Measurements from ENCODE around the gene NEURL2. TPM values are rescaled to one million over a fixed set of nuclear protein-coding genes. Genes with fewer than 3 reads are reported as not detected.

The NEURL2 gene
- total and polyA plus RNA-seq, 2 experiments from 2014 or later: 4.6 to 10.9 TPM

- no peaks in the 10 kb centered on the region for H3K27me3 ChIP-seq (ENCODE audit: insufficient read depth)
- Mint-ChIP-seq H3K4me1 (peaks cover 37% of the 10 kb centered on the region), H3K9me3 (peaks cover 3% of the 10 kb centered on the region; the same call in 1 of the 3 replicates), H3K27ac (peak overlapping the region; percentile 100), H3K36me3 (ENCODE audit: low read depth) (peaks cover 30% of the 10 kb centered on the region), H3K4me3 (peak overlapping the region; percentile 98), H3K27me3 (ENCODE audit: insufficient read depth, low read depth, poor library complexity) (peaks cover 25% of the 10 kb centered on the region)
- no peaks in the 10 kb centered on the region for H3K9me2 ChIP-seq (ENCODE audit: insufficient read depth)
- H3K4me2 ChIP-seq: peak overlapping the region; percentile 99
- H3K27ac ChIP-seq (ENCODE audit: low read depth): peak overlapping the region; percentile 99
- TF ChIP-seq ZNF114 (CRISPR knock-in tag; IDR thresholded peaks at IDR 0.05) (no peak), STAT1 (IDR thresholded peaks at IDR 0.05; ENCODE audit: unreplicated experiment) (no peak), EZH2phosphoT487 (IDR thresholded peaks at IDR 0.05; ENCODE audit: unreplicated experiment) (no peak), CREB1 (CRISPR knock-in tag; IDR thresholded peaks at IDR 0.05; ENCODE audit: low read depth) (peak; percentile 81)
- peaks cover 23% of the 10 kb centered on the region for H3F3A ChIP-seq (replicated peaks; ENCODE audit: low read depth)
- peak; percentile 27 for ATAC-seq
- H3K4me3 ChIP-seq: peak overlapping the region; percentile 61
- no peaks in the 10 kb centered on the region for H3K36me3 ChIP-seq (ENCODE audit: insufficient read depth)
- no peaks in the 10 kb centered on the region for H4K20me1 ChIP-seq (replicated peaks; ENCODE audit: insufficient read depth)
- H2AFZ ChIP-seq: no peak overlapping the region
- DNase-seq (ENCODE audit: low spot score): peak; percentile 77
- peaks cover 29% of the 10 kb centered on the region for H3K79me2 ChIP-seq (replicated peaks; ENCODE audit: insufficient read depth)
- H3K4me1 ChIP-seq (ENCODE audit: insufficient read depth): peaks cover 33% of the 10 kb centered on the region
Measured at GRCh38 chr20:45934046-45934585, 43.1 kb upstream of the NEURL2 start.

GRCh38 chr20:45933266-45934045 lies 42.4 kb upstream of the NEURL2 start:
- no peak overlapping the region for H2AFZ ChIP-seq
- peak overlapping the region; percentile 98 for H3K4me3 Mint-ChIP-seq

More at GRCh38 chr20:45933266-45934045, 42.4 kb upstream of the NEURL2 start:
- H3K9me3 Mint-ChIP-seq: peaks cover 3% of the 10 kb centered on the region; the same call in 1 of the 3 replicates
- peaks cover 29% of the 10 kb centered on the region for H3K79me2 ChIP-seq (replicated peaks; ENCODE audit: insufficient read depth)
- H3K27me3 Mint-ChIP-seq (ENCODE audit: insufficient read depth, low read depth, poor library complexity): peaks cover 25% of the 10 kb centered on the region
- no peaks in the 10 kb centered on the region for H4K20me1 ChIP-seq (replicated peaks; ENCODE audit: insufficient read depth)
- H3K27me3 ChIP-seq (ENCODE audit: insufficient read depth): no peaks in the 10 kb centered on the region
- peak; percentile 97 for DNase-seq (ENCODE audit: low spot score)
- peak overlapping the region; percentile 100 for H3K27ac Mint-ChIP-seq
- ATAC-seq: peak; percentile 75
- peak overlapping the region; percentile 61 for H3K4me3 ChIP-seq
- peaks cover 23% of the 10 kb centered on the region for H3F3A ChIP-seq (replicated peaks; ENCODE audit: low read depth)
- H3K27ac ChIP-seq (ENCODE audit: low read depth): peak overlapping the region; percentile 99
- TF ChIP-seq NANOG (IDR thresholded peaks at IDR 0.05; ENCODE audit: borderline replicate concordance): no peak
- peak; percentile 37 to 57; a peak in 3 of 4 replicates for TF ChIP-seq CTCF (conservative IDR thresholded peaks at IDR 0.05; ENCODE audit: low read depth in 2 of 2)
- TF ChIP-seq, protein P1, sequence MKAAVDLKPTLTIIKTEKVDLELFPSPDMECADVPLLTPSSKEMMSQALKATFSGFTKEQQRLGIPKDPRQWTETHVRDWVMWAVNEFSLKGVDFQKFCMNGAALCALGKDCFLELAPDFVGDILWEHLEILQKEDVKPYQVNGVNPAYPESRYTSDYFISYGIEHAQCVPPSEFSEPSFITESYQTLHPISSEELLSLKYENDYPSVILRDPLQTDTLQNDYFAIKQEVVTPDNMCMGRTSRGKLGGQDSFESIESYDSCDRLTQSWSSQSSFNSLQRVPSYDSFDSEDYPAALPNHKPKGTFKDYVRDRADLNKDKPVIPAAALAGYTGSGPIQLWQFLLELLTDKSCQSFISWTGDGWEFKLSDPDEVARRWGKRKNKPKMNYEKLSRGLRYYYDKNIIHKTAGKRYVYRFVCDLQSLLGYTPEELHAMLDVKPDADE (IDR thresholded peaks at IDR 0.05): no peak
- TF ChIP-seq POLR2AphosphoS5 (IDR thresholded peaks at IDR 0.05; ENCODE audit: low read depth): peak; percentile 22; the same call in 1 of the 2 replicates
- TF ChIP-seq, protein P2, sequence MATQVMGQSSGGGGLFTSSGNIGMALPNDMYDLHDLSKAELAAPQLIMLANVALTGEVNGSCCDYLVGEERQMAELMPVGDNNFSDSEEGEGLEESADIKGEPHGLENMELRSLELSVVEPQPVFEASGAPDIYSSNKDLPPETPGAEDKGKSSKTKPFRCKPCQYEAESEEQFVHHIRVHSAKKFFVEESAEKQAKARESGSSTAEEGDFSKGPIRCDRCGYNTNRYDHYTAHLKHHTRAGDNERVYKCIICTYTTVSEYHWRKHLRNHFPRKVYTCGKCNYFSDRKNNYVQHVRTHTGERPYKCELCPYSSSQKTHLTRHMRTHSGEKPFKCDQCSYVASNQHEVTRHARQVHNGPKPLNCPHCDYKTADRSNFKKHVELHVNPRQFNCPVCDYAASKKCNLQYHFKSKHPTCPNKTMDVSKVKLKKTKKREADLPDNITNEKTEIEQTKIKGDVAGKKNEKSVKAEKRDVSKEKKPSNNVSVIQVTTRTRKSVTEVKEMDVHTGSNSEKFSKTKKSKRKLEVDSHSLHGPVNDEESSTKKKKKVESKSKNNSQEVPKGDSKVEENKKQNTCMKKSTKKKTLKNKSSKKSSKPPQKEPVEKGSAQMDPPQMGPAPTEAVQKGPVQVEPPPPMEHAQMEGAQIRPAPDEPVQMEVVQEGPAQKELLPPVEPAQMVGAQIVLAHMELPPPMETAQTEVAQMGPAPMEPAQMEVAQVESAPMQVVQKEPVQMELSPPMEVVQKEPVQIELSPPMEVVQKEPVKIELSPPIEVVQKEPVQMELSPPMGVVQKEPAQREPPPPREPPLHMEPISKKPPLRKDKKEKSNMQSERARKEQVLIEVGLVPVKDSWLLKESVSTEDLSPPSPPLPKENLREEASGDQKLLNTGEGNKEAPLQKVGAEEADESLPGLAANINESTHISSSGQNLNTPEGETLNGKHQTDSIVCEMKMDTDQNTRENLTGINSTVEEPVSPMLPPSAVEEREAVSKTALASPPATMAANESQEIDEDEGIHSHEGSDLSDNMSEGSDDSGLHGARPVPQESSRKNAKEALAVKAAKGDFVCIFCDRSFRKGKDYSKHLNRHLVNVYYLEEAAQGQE (IDR thresholded peaks at IDR 0.05; ENCODE audit: unreplicated experiment): peak; percentile 47
- TF ChIP-seq CREB1 (CRISPR knock-in tag; IDR thresholded peaks at IDR 0.05; ENCODE audit: low read depth): 0 out of 2 replicates have a peak, but pooled peaks have one; percentile 18
- no peaks in the 10 kb centered on the region for H3K36me3 ChIP-seq (ENCODE audit: insufficient read depth)
- peaks cover 32% of the 10 kb centered on the region for H3K4me1 ChIP-seq (ENCODE audit: insufficient read depth)
- H3K4me2 ChIP-seq: peak overlapping the region; percentile 99
- H3K4me1 Mint-ChIP-seq: peaks cover 31% of the 10 kb centered on the region
- no peaks in the 10 kb centered on the region for H3K9me2 ChIP-seq (ENCODE audit: insufficient read depth)
- H3K36me3 Mint-ChIP-seq (ENCODE audit: low read depth): peaks cover 23% of the 10 kb centered on the region

All from GM23338 (cell line).